ENCODE data around the gene SLC25A47. TPM values are rescaled to one million over a fixed set of nuclear protein-coding genes. Genes with fewer than 3 reads are reported as not detected.

Gene SLC25A47
- total and polyA plus RNA-seq, 3 experiments from 2014 or later, result not detected

- Histone ChIP-seq H3K27ac (ENCODE audit: low read depth, low read length) (no peak overlapping the region), H3K9me3 (ENCODE audit: low read length) (no peaks in the 10 kb centered on the region), H3K4me3 (ENCODE audit: low read length) (no peak overlapping the region), H3K27me3 (ENCODE audit: insufficient read depth, low read length, poor library complexity, severe bottlenecking) (no peaks in the 10 kb centered on the region), H3K4me1 (ENCODE audit: insufficient read depth, low read length) (no peaks in the 10 kb centered on the region), H3K36me3 (ENCODE audit: insufficient read depth, low read length) (peaks cover 6% of the 10 kb centered on the region)
- Mint-ChIP-seq H3K27me3 (no peaks in the 10 kb centered on the region), H3K36me3 (peaks cover 13 to 73% (median 23%) of the 10 kb centered on the region in 3 donors), H3K4me3 (no peak overlapping the region), H3K9me3 (no peaks in the 10 kb centered on the region), H3K4me1 (no peaks in the 10 kb centered on the region), H3K27ac (no peak overlapping the region)
- no peak for DNase-seq
- POLR2A ChIA-PET, result no interaction called here
- CTCF ChIA-PET, result no interaction called here
Measured at GRCh38 chr14:100365741-100366140, 42.6 kb downstream of the SLC25A47 start.

- Mint-ChIP-seq H3K4me3 (no peak overlapping the region), H3K9me3 (no peaks in the 10 kb centered on the region), H3K36me3 (peaks cover 13 to 52% (median 21%) of the 10 kb centered on the region in 3 donors), H3K4me1 (peaks cover under 1 to 6% (median 2%) of the 10 kb centered on the region in 3 donors), H3K27ac (no peak overlapping the region), H3K27me3 (no peaks in the 10 kb centered on the region)
- H3K4me3 ChIP-seq (ENCODE audit: low read length), result no peak overlapping the region
- ChIA-PET CTCF (no interaction called here), POLR2A (no interaction called here)
- DNase-seq, result no peak
- H3K4me1 ChIP-seq (ENCODE audit: insufficient read depth, low read length), result no peaks in the 10 kb centered on the region
- H3K27ac ChIP-seq (ENCODE audit: low read depth, low read length), result no peak overlapping the region
- H3K27me3 ChIP-seq (ENCODE audit: insufficient read depth, low read length, poor library complexity, severe bottlenecking), result no peaks in the 10 kb centered on the region
- H3K9me3 ChIP-seq (ENCODE audit: low read length), result no peaks in the 10 kb centered on the region
- no peaks in the 10 kb centered on the region for H3K36me3 ChIP-seq (ENCODE audit: insufficient read depth, low read length)
Measured at GRCh38 chr14:100369019-100369418, 45.9 kb downstream of the SLC25A47 start.

DNA sequence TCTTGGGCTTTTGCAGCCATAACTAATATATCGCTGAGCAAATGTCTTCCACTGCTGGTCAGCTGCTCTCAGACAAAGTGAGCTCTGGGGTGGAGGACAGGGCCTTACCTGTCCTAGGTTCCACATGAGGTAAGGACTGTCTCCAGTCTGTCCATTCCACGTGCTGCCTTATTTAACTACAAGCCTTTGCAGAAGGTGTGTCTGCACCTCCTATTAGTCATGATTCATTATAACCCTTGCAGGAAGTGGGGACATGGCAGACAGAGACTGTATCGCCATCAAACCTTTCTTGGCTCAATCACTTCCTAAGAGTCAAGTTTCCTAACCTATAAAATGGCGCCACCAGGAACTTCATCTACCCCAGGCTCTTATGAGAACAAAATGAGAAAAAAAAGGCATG, 46.9 kb downstream of the SLC25A47 start:
- no peak overlapping the region for H3K27ac Mint-ChIP-seq
- Histone ChIP-seq H3K4me3 (ENCODE audit: low read length) (no peak overlapping the region), H3K36me3 (ENCODE audit: insufficient read depth, low read length) (no peaks in the 10 kb centered on the region), H3K9me3 (ENCODE audit: low read length) (no peaks in the 10 kb centered on the region), H3K27me3 (ENCODE audit: insufficient read depth, low read length, poor library complexity, severe bottlenecking) (no peaks in the 10 kb centered on the region), H3K4me1 (ENCODE audit: insufficient read depth, low read length) (peaks cover 3% of the 10 kb centered on the region), H3K27ac (ENCODE audit: low read depth, low read length) (no peak overlapping the region)
- H3K4me1 Mint-ChIP-seq, result peaks cover 5 to 16% (median 11%) of the 10 kb centered on the region in 3 donors
- no peak overlapping the region for H3K4me3 Mint-ChIP-seq
- no peak for DNase-seq
- POLR2A ChIA-PET, result no interaction called here
- H3K9me3 Mint-ChIP-seq, result no peaks in the 10 kb centered on the region
- no peaks in the 10 kb centered on the region for H3K27me3 Mint-ChIP-seq
- peaks cover 13 to 47% (median 21%) of the 10 kb centered on the region in 3 donors for H3K36me3 Mint-ChIP-seq
- CTCF ChIA-PET, result no interaction called here

DNA sequence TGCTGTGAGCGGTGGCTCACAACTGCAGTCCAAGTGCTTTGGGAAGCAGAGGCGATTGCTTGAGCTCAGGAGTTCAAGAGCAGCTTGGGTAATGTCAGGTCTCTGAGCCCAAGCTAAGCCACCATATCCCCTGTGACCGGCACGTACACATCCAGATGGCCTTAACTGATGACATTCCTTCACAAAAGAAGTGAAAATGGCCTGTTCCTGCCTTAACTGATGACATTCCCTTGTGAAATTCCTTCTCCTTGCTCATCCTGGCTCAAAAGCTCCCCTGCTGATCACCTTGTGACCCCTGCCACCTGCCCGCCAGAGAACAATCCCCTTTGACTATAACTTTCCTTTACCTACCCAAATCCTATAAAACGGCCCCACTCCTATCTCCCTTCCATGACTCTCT, 48.6 kb downstream of the SLC25A47 start:
- Mint-ChIP-seq H3K36me3 (peaks cover 8 to 39% (median 13%) of the 10 kb centered on the region in 3 donors), H3K27ac (peak overlapping the region in 3 of 8 donors; percentile 1 to 67 (median 54)), H3K4me3 (no peak overlapping the region), H3K4me1 (peaks cover 16 to 28% (median 27%) of the 10 kb centered on the region in 3 donors), H3K27me3 (no peaks in the 10 kb centered on the region), H3K9me3 (no peaks in the 10 kb centered on the region)
- ChIA-PET POLR2A (no interaction called here), CTCF (no interaction called here)
- no peaks in the 10 kb centered on the region for H3K27me3 ChIP-seq (ENCODE audit: insufficient read depth, low read length, poor library complexity, severe bottlenecking)
- H3K4me1 ChIP-seq (ENCODE audit: insufficient read depth, low read length), result peaks cover 13% of the 10 kb centered on the region
- H3K27ac ChIP-seq (ENCODE audit: low read depth, low read length), result peak overlapping the region; percentile 27
- no peaks in the 10 kb centered on the region for H3K9me3 ChIP-seq (ENCODE audit: low read length)
- DNase-seq, result no peak
- H3K36me3 ChIP-seq (ENCODE audit: insufficient read depth, low read length), result no peaks in the 10 kb centered on the region
- H3K4me3 ChIP-seq (ENCODE audit: low read length), result no peak overlapping the region

GRCh38 chr14:100372357-100373048, 49.4 kb downstream of the SLC25A47 start:
- peaks cover 21 to 34% (median 32%) of the 10 kb centered on the region in 3 donors for H3K4me1 Mint-ChIP-seq
- H3K9me3 ChIP-seq (ENCODE audit: low read length), result no peaks in the 10 kb centered on the region
- H3K4me1 ChIP-seq (ENCODE audit: insufficient read depth, low read length), result peaks cover 20% of the 10 kb centered on the region
- H3K4me3 Mint-ChIP-seq, result peak overlapping the region in 2 of 7 donors; percentile 12 to 37
- POLR2A ChIA-PET, result no interaction called here
- peak overlapping the region in 1 of 8 donors; percentile 38 for H3K27ac Mint-ChIP-seq
- H3K9me3 Mint-ChIP-seq, result no peaks in the 10 kb centered on the region
- no peak for DNase-seq
- peaks cover 8 to 36% (median 10%) of the 10 kb centered on the region in 3 donors for H3K36me3 Mint-ChIP-seq
- H3K36me3 ChIP-seq (ENCODE audit: insufficient read depth, low read length), result no peaks in the 10 kb centered on the region
- CTCF ChIA-PET, result interaction anchor here (1.2 kb wide), 1 partner anchor 12 kb away, joined by 4 read pairs; no protein-coding TSS in a partner anchor
- no peaks in the 10 kb centered on the region for H3K27me3 ChIP-seq (ENCODE audit: insufficient read depth, low read length, poor library complexity, severe bottlenecking)
- H3K27me3 Mint-ChIP-seq, result no peaks in the 10 kb centered on the region
- H3K4me3 ChIP-seq (ENCODE audit: low read length), result no peak overlapping the region
- H3K27ac ChIP-seq (ENCODE audit: low read depth, low read length), result peak overlapping the region; percentile 84

DNA sequence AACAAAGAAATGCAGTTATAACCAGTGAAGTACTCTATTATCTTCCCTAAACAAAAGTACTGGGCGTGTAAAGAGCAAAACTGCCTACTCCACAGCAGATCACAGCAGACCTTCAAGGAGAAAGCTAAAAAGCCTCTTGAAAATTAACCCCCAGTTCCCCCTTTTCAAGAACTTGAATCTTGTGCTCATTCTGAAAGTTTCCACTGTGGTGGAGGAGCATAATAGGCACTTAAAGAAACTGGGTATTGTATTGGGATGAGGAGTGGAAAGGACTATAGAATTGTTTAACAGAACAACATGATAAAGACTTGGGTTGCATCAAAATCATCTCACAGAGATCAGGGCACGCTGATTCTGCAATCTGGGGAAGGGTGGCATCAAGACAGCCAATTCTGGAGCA, 51.1 kb downstream of the SLC25A47 start:
- Histone ChIP-seq H3K9me3 (ENCODE audit: low read length) (no peaks in the 10 kb centered on the region), H3K4me3 (ENCODE audit: low read length) (no peak overlapping the region), H3K27me3 (ENCODE audit: insufficient read depth, low read length, poor library complexity, severe bottlenecking) (no peaks in the 10 kb centered on the region), H3K36me3 (ENCODE audit: insufficient read depth, low read length) (no peaks in the 10 kb centered on the region), H3K4me1 (ENCODE audit: insufficient read depth, low read length) (peaks cover 22% of the 10 kb centered on the region), H3K27ac (ENCODE audit: low read depth, low read length) (peak overlapping the region; percentile 84)
- Mint-ChIP-seq H3K27me3 (no peaks in the 10 kb centered on the region), H3K4me3 (peak overlapping the region; percentile 3 to 98 (median 91)), H3K4me1 (peaks cover 24 to 39% (median 37%) of the 10 kb centered on the region in 3 donors), H3K36me3 (peaks cover 0 to 21% (median 3%) of the 10 kb centered on the region in 3 donors), H3K27ac (peak overlapping the region in 5 of 8 donors; percentile 50 to 98 (median 96)), H3K9me3 (no peaks in the 10 kb centered on the region)
- POLR2A ChIA-PET, result no interaction called here
- DNase-seq, result no peak
- CTCF ChIA-PET, result no interaction called here

- CTCF ChIA-PET, result interaction anchor here (1.1 kb wide), 1 partner anchor 271 kb away, joined by 4 read pairs; no protein-coding TSS in a partner anchor
- H3K9me3 Mint-ChIP-seq, result no peaks in the 10 kb centered on the region
- POLR2A ChIA-PET, result no interaction called here
- H3K27me3 Mint-ChIP-seq, result no peaks in the 10 kb centered on the region
- H3K4me1 Mint-ChIP-seq, result peaks cover 24 to 39% (median 37%) of the 10 kb centered on the region in 3 donors
- peaks cover 0 to 19% (median 3%) of the 10 kb centered on the region in 3 donors for H3K36me3 Mint-ChIP-seq
- peak overlapping the region; percentile 84 for H3K27ac ChIP-seq (ENCODE audit: low read depth, low read length)
- H3K4me3 Mint-ChIP-seq, result peak overlapping the region; percentile 88 to 98 (median 95)
- H3K4me1 ChIP-seq (ENCODE audit: insufficient read depth, low read length), result peaks cover 22% of the 10 kb centered on the region
- H3K4me3 ChIP-seq (ENCODE audit: low read length), result peak overlapping the region; percentile 67
- H3K36me3 ChIP-seq (ENCODE audit: insufficient read depth, low read length), result no peaks in the 10 kb centered on the region
- DNase-seq, result no peak
- H3K9me3 ChIP-seq (ENCODE audit: low read length), result no peaks in the 10 kb centered on the region
- no peaks in the 10 kb centered on the region for H3K27me3 ChIP-seq (ENCODE audit: insufficient read depth, low read length, poor library complexity, severe bottlenecking)
- peak overlapping the region in 7 of 8 donors; percentile 76 to 98 (median 96) for H3K27ac Mint-ChIP-seq
Measured at GRCh38 chr14:100374876-100375265, 51.7 kb downstream of the SLC25A47 start.

- H3K27ac ChIP-seq (ENCODE audit: low read depth, low read length), result peak overlapping the region; percentile 84
- Mint-ChIP-seq H3K27me3 (no peaks in the 10 kb centered on the region), H3K9me3 (no peaks in the 10 kb centered on the region), H3K4me1 (peaks cover 24 to 39% (median 37%) of the 10 kb centered on the region in 3 donors), H3K27ac (peak overlapping the region; percentile 76 to 98 (median 95)), H3K4me3 (peak overlapping the region; percentile 88 to 98 (median 95)), H3K36me3 (peaks cover 0 to 14% (median 3%) of the 10 kb centered on the region in 3 donors)
- H3K4me1 ChIP-seq (ENCODE audit: insufficient read depth, low read length), result peaks cover 22% of the 10 kb centered on the region
- peak in 3 of 5 donors; percentile 21 to 56 (median 33) for DNase-seq
- CTCF ChIA-PET, result interaction anchor here (1.1 to 2.0 kb wide), 2 partner anchors 270 kb away, joined by 4 to 6 read pairs; no protein-coding TSS in a partner anchor
- no peaks in the 10 kb centered on the region for H3K27me3 ChIP-seq (ENCODE audit: insufficient read depth, low read length, poor library complexity, severe bottlenecking)
- no peaks in the 10 kb centered on the region for H3K9me3 ChIP-seq (ENCODE audit: low read length)
- peak overlapping the region; percentile 67 for H3K4me3 ChIP-seq (ENCODE audit: low read length)
- POLR2A ChIA-PET, result no interaction called here
- H3K36me3 ChIP-seq (ENCODE audit: insufficient read depth, low read length), result no peaks in the 10 kb centered on the region
Measured at GRCh38 chr14:100375266-100375962, 52.3 kb downstream of the SLC25A47 start.

Data from CD8-positive, alpha-beta memory T cell (primary cell).